T-helper 17 cell (primary cell): Measurements from ENCODE around the gene PCDH1. TPM values are rescaled to one million over a fixed set of nuclear protein-coding genes. Genes with fewer than 3 reads are reported as not detected.
"Not testable (repeated sequence)": the region's sequence is repeated elsewhere in the genome, so short reads cannot be mapped to it uniquely, and the experiment has no call there.

ENCODE experiments used
- ATAC-seq: fragments of 150-1000 bp; cut with Tn5 transposase; 2 replicates; pipeline ENCODE4 v1.10.0; 2021; ENCODE audit warnings: mild to moderate bottlenecking, moderate library complexity
- DNase-seq, 3 donors: peaks; one replicate each; pipeline versions ENCODE4 v3.0.0 to v3.0.0-alpha.2; 2020 to 2021
- H3K9me3 ChIP-seq: one replicate; pipeline ENCODE4 v1.7.0; 2013; ENCODE audit warnings: low read length, mild to moderate bottlenecking; ENCODE audit not compliant: control insufficient read depth, poor library complexity, severe bottlenecking
- H3K27ac Mint-ChIP-seq: one replicate; pipeline ENCODE4 v1.8.0; 2022; ENCODE audit warnings: mild to moderate bottlenecking, moderate library complexity, mixed read lengths
- H3K27me3 Mint-ChIP-seq: one replicate; pipeline ENCODE4 v1.8.0; 2022; ENCODE audit warnings: mixed read lengths
- H3K36me3 Mint-ChIP-seq: one replicate; pipeline ENCODE4 v1.8.0; 2022; ENCODE audit warnings: low read depth, mixed read lengths
- H3K4me1 Mint-ChIP-seq: one replicate; pipeline ENCODE4 v1.8.0; 2022; ENCODE audit warnings: mild to moderate bottlenecking, mixed read lengths
- H3K4me3 Mint-ChIP-seq: one replicate; pipeline ENCODE4 v1.8.0; 2022; ENCODE audit warnings: mild to moderate bottlenecking, moderate library complexity, mixed read lengths
- total RNA-seq, 4 donors: library from RNA in 2 of 4; stranded (reverse) in 2 of 4; gene quantifications; one replicate each; pipeline ENCODE4 v1.2.3 and lab custom pipeline; 2022 to 2026

The PCDH1 gene
- total RNA-seq, 2 donors from 2014 or later = 0.57 to 0.87 TPM

- Mint-ChIP-seq H3K4me1 (peaks cover 3% of the 10 kb centered on the region), H3K4me3 (no peak overlapping the region)
- ATAC-seq = no peak
Observed at GRCh38 chr5:141821430-141821925, 56.7 kb downstream of the PCDH1 start.

GRCh38 chr5:141820686-141821085, 57.5 kb downstream of the PCDH1 start:
- H3K27ac Mint-ChIP-seq, H3K4me3 Mint-ChIP-seq, DNase-seq, ATAC-seq, H3K4me1 Mint-ChIP-seq, H3K36me3 Mint-ChIP-seq, H3K9me3 ChIP-seq: not testable (repeated sequence)
- peaks cover 50% of the 10 kb centered on the region for H3K27me3 Mint-ChIP-seq

More at GRCh38 chr5:141821430-141821925, 56.7 kb downstream of the PCDH1 start:
- Mint-ChIP-seq H3K27ac (no peak overlapping the region), H3K36me3 (no peaks in the 10 kb centered on the region), H3K27me3 (peaks cover 51% of the 10 kb centered on the region)
- no peaks in the 10 kb centered on the region for H3K9me3 ChIP-seq
- DNase-seq = no peak

GRCh38 chr5:141817631-141818030, 60.6 kb downstream of the PCDH1 start:
- Mint-ChIP-seq H3K4me3 (no peak overlapping the region), H3K27me3 (peaks cover 55% of the 10 kb centered on the region), H3K27ac (no peak overlapping the region), H3K36me3 (no peaks in the 10 kb centered on the region), H3K4me1 (no peaks in the 10 kb centered on the region)
- H3K9me3 ChIP-seq = no peaks in the 10 kb centered on the region
- ATAC-seq (no peak), DNase-seq (no peak)

GRCh38 chr5:141816598-141817399, 61.4 kb downstream of the PCDH1 start:
- DNase-seq = no peak
- Mint-ChIP-seq H3K36me3 (peaks cover 3% of the 10 kb centered on the region), H3K4me1 (peaks cover 2% of the 10 kb centered on the region)

GRCh38 chr5:141815796-141816180, 62.4 kb downstream of the PCDH1 start:
- no peak overlapping the region for H3K4me3 Mint-ChIP-seq
- H3K27ac Mint-ChIP-seq = no peak overlapping the region
- peaks cover 10% of the 10 kb centered on the region for H3K4me1 Mint-ChIP-seq
- peaks cover 69% of the 10 kb centered on the region for H3K27me3 Mint-ChIP-seq
- ATAC-seq (no peak), DNase-seq (no peak)
- no peaks in the 10 kb centered on the region for H3K9me3 ChIP-seq
- peaks cover 8% of the 10 kb centered on the region for H3K36me3 Mint-ChIP-seq

More at GRCh38 chr5:141816598-141817399, 61.4 kb downstream of the PCDH1 start:
- ATAC-seq = no peak
- H3K9me3 ChIP-seq = no peaks in the 10 kb centered on the region
- Mint-ChIP-seq H3K27ac (no peak overlapping the region), H3K27me3 (peaks cover 59% of the 10 kb centered on the region), H3K4me3 (no peak overlapping the region)

- H3K9me3 ChIP-seq = no peaks in the 10 kb centered on the region
- ATAC-seq (no peak), DNase-seq (no peak)
- peaks cover 10% of the 10 kb centered on the region for H3K4me1 Mint-ChIP-seq
- peaks cover 75% of the 10 kb centered on the region for H3K27me3 Mint-ChIP-seq
- peaks cover 8% of the 10 kb centered on the region for H3K36me3 Mint-ChIP-seq
- H3K4me3 Mint-ChIP-seq = no peak overlapping the region
- no peak overlapping the region for H3K27ac Mint-ChIP-seq
Observed at GRCh38 chr5:141815051-141815795, 63.0 kb downstream of the PCDH1 start.

- H3K9me3 ChIP-seq = no peaks in the 10 kb centered on the region
- no peak overlapping the region for H3K27ac Mint-ChIP-seq
- ATAC-seq = peak; percentile 58
- peak in 1 of 3 donors; percentile 24 for DNase-seq
- H3K36me3 Mint-ChIP-seq = peaks cover 8% of the 10 kb centered on the region
- peaks cover 84% of the 10 kb centered on the region for H3K27me3 Mint-ChIP-seq
- no peak overlapping the region for H3K4me3 Mint-ChIP-seq
- peaks cover 10% of the 10 kb centered on the region for H3K4me1 Mint-ChIP-seq
Observed at GRCh38 chr5:141814064-141814964, 63.9 kb downstream of the PCDH1 start.

GRCh38 chr5:141812512-141812911, 65.7 kb downstream of the PCDH1 start:
- ATAC-seq (no peak), DNase-seq (no peak)
- Mint-ChIP-seq H3K27ac (no peak overlapping the region), H3K4me3 (no peak overlapping the region), H3K36me3 (peaks cover 11% of the 10 kb centered on the region), H3K4me1 (peaks cover 16% of the 10 kb centered on the region), H3K27me3 (peaks cover 89% of the 10 kb centered on the region)
- H3K9me3 ChIP-seq = no peaks in the 10 kb centered on the region

- Mint-ChIP-seq H3K4me3 (no peak overlapping the region), H3K36me3 (peaks cover 11% of the 10 kb centered on the region), H3K27ac (no peak overlapping the region), H3K27me3 (peaks cover 89% of the 10 kb centered on the region), H3K4me1 (peaks cover 17% of the 10 kb centered on the region)
- DNase-seq = peak in 1 of 3 donors; percentile 10
- H3K9me3 ChIP-seq = no peaks in the 10 kb centered on the region
- ATAC-seq = peak; percentile 78
Observed at GRCh38 chr5:141811287-141812155, 66.7 kb downstream of the PCDH1 start.

- no peak for DNase-seq
- no peak overlapping the region for H3K27ac Mint-ChIP-seq
- peaks cover 18% of the 10 kb centered on the region for H3K4me1 Mint-ChIP-seq
- H3K36me3 Mint-ChIP-seq = peaks cover 11% of the 10 kb centered on the region
- no peak overlapping the region for H3K4me3 Mint-ChIP-seq
- no peaks in the 10 kb centered on the region for H3K9me3 ChIP-seq
- peaks cover 90% of the 10 kb centered on the region for H3K27me3 Mint-ChIP-seq
- ATAC-seq = no peak
Observed at GRCh38 chr5:141810702-141811101, 67.5 kb downstream of the PCDH1 start.

- peaks cover 94% of the 10 kb centered on the region for H3K27me3 Mint-ChIP-seq
- DNase-seq (no peak), ATAC-seq (no peak)
- no peak overlapping the region for H3K4me3 Mint-ChIP-seq
- no peaks in the 10 kb centered on the region for H3K9me3 ChIP-seq
- peak overlapping the region; percentile 59 for H3K27ac Mint-ChIP-seq
- peaks cover 13% of the 10 kb centered on the region for H3K36me3 Mint-ChIP-seq
- peaks cover 18% of the 10 kb centered on the region for H3K4me1 Mint-ChIP-seq
Observed at GRCh38 chr5:141809380-141810096, 68.7 kb downstream of the PCDH1 start.
